Measurements from ENCODE around the gene KCNJ5. TPM values are rescaled to one million over a fixed set of nuclear protein-coding genes. Genes with fewer than 3 reads are reported as not detected.

Gene KCNJ5
- total RNA-seq, 4 donors from 2014 or later: 0.26 to 0.36 TPM; not detected in 2

GRCh38 chr11:128878455-128878854, 12.7 kb upstream of the KCNJ5 start:
- 67% methylated on average over 2 of the region's 2 CpGs for WGBS

DNA sequence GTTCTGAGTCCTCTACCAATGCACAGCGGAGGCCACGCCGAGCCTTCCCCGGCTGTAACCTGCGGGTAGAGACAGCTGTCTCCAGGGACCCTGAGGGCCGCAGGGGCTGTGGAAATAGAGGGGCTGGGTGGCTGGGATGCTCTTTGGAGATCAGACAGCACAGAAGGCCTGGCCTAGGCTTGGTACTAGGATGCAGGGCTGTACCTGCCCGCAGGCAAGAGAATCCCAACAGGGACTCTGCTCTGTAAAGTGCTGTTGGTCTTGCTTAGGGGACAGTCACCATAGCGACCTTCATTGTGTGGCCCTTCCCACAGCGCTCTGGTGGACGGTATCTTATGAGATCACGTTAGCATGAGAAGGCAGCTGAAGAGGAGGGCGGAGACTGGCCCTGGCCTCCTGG, 11.3 kb upstream of the KCNJ5 start:
- Histone ChIP-seq H3K36me3 (no peaks in the 10 kb centered on the region), H3K27me3 (peaks cover 5% of the 10 kb centered on the region), H3K4me3 (no peak overlapping the region), H3K9me3 (no peaks in the 10 kb centered on the region), H3K27ac (no peak overlapping the region), H3K4me1 (no peaks in the 10 kb centered on the region)
- TF ChIP-seq POLR2AphosphoS5 (IDR thresholded peaks at IDR 0.05) (no peak), EP300 (IDR thresholded peaks at IDR 0.05) (no peak), CTCF (IDR thresholded peaks at IDR 0.05) (no peak)
- WGBS: 91% methylated on average over 12 of the region's 12 CpGs
- no peak for DNase-seq (ENCODE audit: low spot score in 2 of 2)

More at GRCh38 chr11:128878455-128878854, 12.7 kb upstream of the KCNJ5 start:
- Histone ChIP-seq H3K4me3 (no peak overlapping the region), H3K27me3 (peaks cover 5% of the 10 kb centered on the region), H3K36me3 (no peaks in the 10 kb centered on the region), H3K4me1 (no peaks in the 10 kb centered on the region), H3K9me3 (no peaks in the 10 kb centered on the region), H3K27ac (no peak overlapping the region)
- no peak for DNase-seq (ENCODE audit: low spot score in 2 of 2)
- TF ChIP-seq CTCF (IDR thresholded peaks at IDR 0.05) (no peak), EP300 (IDR thresholded peaks at IDR 0.05) (no peak), POLR2AphosphoS5 (IDR thresholded peaks at IDR 0.05) (no peak), POLR2A (IDR thresholded peaks at IDR 0.05) (no peak)

GRCh38 chr11:128881221-128881620, 9.9 kb upstream of the KCNJ5 start:
- H3K4me3 ChIP-seq: no peak overlapping the region
- no peaks in the 10 kb centered on the region for H3K36me3 ChIP-seq
- H3K27me3 ChIP-seq: peaks cover 5% of the 10 kb centered on the region
- 82% methylated on average over 8 of the region's 8 CpGs for WGBS
- no peaks in the 10 kb centered on the region for H3K4me1 ChIP-seq
- DNase-seq (ENCODE audit: low spot score in 2 of 2): no peak
- no peak overlapping the region for H3K27ac ChIP-seq
- no peaks in the 10 kb centered on the region for H3K9me3 ChIP-seq
- TF ChIP-seq CTCF (IDR thresholded peaks at IDR 0.05) (no peak), POLR2A (IDR thresholded peaks at IDR 0.05) (no peak), EP300 (IDR thresholded peaks at IDR 0.05) (no peak), POLR2AphosphoS5 (IDR thresholded peaks at IDR 0.05) (no peak)

DNA sequence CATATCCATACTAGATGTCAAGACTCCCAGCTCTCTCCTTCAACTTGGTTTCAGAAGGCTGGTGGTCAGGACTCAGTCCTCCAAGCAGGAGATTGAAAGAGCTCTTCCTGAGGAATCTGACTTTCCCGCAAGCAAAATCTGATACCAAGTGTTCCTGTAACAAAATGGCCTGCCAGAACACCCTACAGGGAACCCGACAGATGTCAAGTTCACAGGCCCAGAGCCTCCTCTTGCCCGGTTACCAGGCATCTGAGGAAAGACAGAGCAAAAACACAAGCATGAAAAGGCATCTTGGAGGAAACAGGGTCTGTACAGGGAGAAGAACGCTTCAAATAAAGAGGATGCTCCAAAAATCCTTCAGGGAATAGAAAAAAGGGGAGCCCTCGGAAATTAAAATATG, 8.7 kb upstream of the KCNJ5 start:
- Histone ChIP-seq H3K9me3 (no peaks in the 10 kb centered on the region), H3K4me1 (peaks cover 10% of the 10 kb centered on the region), H3K36me3 (no peaks in the 10 kb centered on the region), H3K4me3 (no peak overlapping the region), H3K27ac (no peak overlapping the region), H3K27me3 (peaks cover 5% of the 10 kb centered on the region)
- no peak for DNase-seq (ENCODE audit: low spot score in 2 of 2)
- WGBS: 80% methylated on average over 5 of the region's 5 CpGs
- TF ChIP-seq POLR2A (IDR thresholded peaks at IDR 0.05) (no peak), EP300 (IDR thresholded peaks at IDR 0.05) (no peak), POLR2AphosphoS5 (IDR thresholded peaks at IDR 0.05) (no peak), CTCF (IDR thresholded peaks at IDR 0.05) (no peak)

GRCh38 chr11:128884054-128884453, 7.1 kb upstream of the KCNJ5 start:
- no peak for TF ChIP-seq EP300 (IDR thresholded peaks at IDR 0.05)
- no peak for TF ChIP-seq CTCF (IDR thresholded peaks at IDR 0.05)
- TF ChIP-seq POLR2A (IDR thresholded peaks at IDR 0.05): no peak
- TF ChIP-seq POLR2AphosphoS5 (IDR thresholded peaks at IDR 0.05): no peak
- Histone ChIP-seq H3K27ac (no peak overlapping the region), H3K4me3 (no peak overlapping the region), H3K27me3 (peaks cover 2% of the 10 kb centered on the region), H3K36me3 (no peaks in the 10 kb centered on the region), H3K4me1 (peaks cover 16% of the 10 kb centered on the region), H3K9me3 (no peaks in the 10 kb centered on the region)
- 50% methylated on average over 4 of the region's 4 CpGs for WGBS
- DNase-seq (ENCODE audit: low spot score in 2 of 2): no peak
